DMS53 treated with DMSO at 0.1 percent for 48 hours (cell line): ENCODE measurements around the gene CFAP119.

Source experiments
- DNase-seq: peaks from one replicate; lab custom pipeline; 2025; ENCODE audit not compliant: unreplicated experiment; lab: John Stamatoyannopoulos, UW

Gene CFAP119

GRCh38 chr16:30762991-30763725 lies 1.3 kb upstream of the CFAP119 start:
- DNase-seq, result no peak

GRCh38 chr16:30761427-30761927 lies 385 bp downstream of the CFAP119 start:
- DNase-seq, result no peak

GRCh38 chr16:30760577-30761426 lies 1.1 kb downstream of the CFAP119 start:
- DNase-seq, result no peak

GRCh38 chr16:30760001-30760559 lies 1.8 kb downstream of the CFAP119 start:
- no peak for DNase-seq

GRCh38 chr16:30758988-30759491 lies 2.8 kb downstream of the CFAP119 start:
- DNase-seq, result no peak

GRCh38 chr16:30757316-30757715 lies 4.5 kb downstream of the CFAP119 start:
- no peak for DNase-seq

- DNase-seq, result no peak
Measured at GRCh38 chr16:30756781-30757100, 5.1 kb downstream of the CFAP119 start.

- no peak for DNase-seq
Measured at GRCh38 chr16:30755955-30756780, 5.7 kb downstream of the CFAP119 start.

- DNase-seq, result no peak
Measured at GRCh38 chr16:30753596-30753995, 8.3 kb downstream of the CFAP119 start.

- DNase-seq, result no peak
Measured at GRCh38 chr16:30750876-30751465, 10.9 kb downstream of the CFAP119 start.

GRCh38 chr16:30750201-30750600 lies 11.7 kb downstream of the CFAP119 start:
- no peak for DNase-seq

GRCh38 chr16:30748634-30749445 lies 13.0 kb downstream of the CFAP119 start:
- no peak for DNase-seq

- DNase-seq, result peak; percentile 93
Measured at GRCh38 chr16:30747799-30748633, 13.8 kb downstream of the CFAP119 start, which contains the start of gene PHKG2. TSS of gene PHKG2 (plus strand) at chr16:30748425. CDS start at chr16:30748821, 396 bp downstream.

- no peak for DNase-seq
Measured at GRCh38 chr16:30747331-30747730, 14.5 kb downstream of the CFAP119 start.

- no peak for DNase-seq
Measured at GRCh38 chr16:30746638-30747175, 15.2 kb downstream of the CFAP119 start.

- DNase-seq, result no peak
Measured at GRCh38 chr16:30745082-30745481, 16.8 kb downstream of the CFAP119 start.

GRCh38 chr16:30744183-30744582 lies 17.7 kb downstream of the CFAP119 start:
- DNase-seq, result no peak

GRCh38 chr16:30743716-30744115 lies 18.1 kb downstream of the CFAP119 start:
- DNase-seq, result no peak
